BLaER1 treated with 17β-estradiol and CSF1 and Interleukin-3, amounts not matched to agents 10 nM and 100 nM (cell line): ENCODE measurements around the gene UNC119.

ENCODE experiments used
- H3K27ac ChIP-seq, 11 experiments: shearing (Covaris generic); formaldehyde crosslinking; 2 replicates each; pipeline ENCODE4 v1.8.1; 2022
- H3K27me3 ChIP-seq, 11 experiments: shearing (Covaris generic); formaldehyde crosslinking; 2 replicates each; pipeline ENCODE4 v1.8.1; 2022
- H3K36me3 ChIP-seq, 11 experiments: shearing (Covaris generic); formaldehyde crosslinking; 2 replicates each; pipeline ENCODE4 v1.8.1; 2022
- H3K4me1 ChIP-seq, 10 experiments: shearing (Covaris generic); formaldehyde crosslinking; 2 replicates each; pipeline ENCODE4 v1.8.1; 2022
- H3K4me2 ChIP-seq, 11 experiments: shearing (Covaris generic); formaldehyde crosslinking; 2 replicates each; pipeline ENCODE4 v1.8.1; 2022
- H3K4me3 ChIP-seq, 10 experiments: shearing (Covaris generic); formaldehyde crosslinking; 2 replicates each; pipeline ENCODE4 v1.8.1; 2022
- H3K9ac ChIP-seq, 11 experiments: shearing (Covaris generic); formaldehyde crosslinking; 2 replicates each; pipeline ENCODE4 v1.8.1; 2022
- H3K9me3 ChIP-seq, 11 experiments: shearing (Covaris generic); formaldehyde crosslinking; replicated peaks in 1 of 11; 2 replicates each; pipeline ENCODE4 v1.8.1; 2022
- H4K20me1 ChIP-seq, 11 experiments: shearing (Covaris generic); formaldehyde crosslinking; 2 replicates each; pipeline ENCODE4 v1.8.1; 2022
- Cebpa-rat ChIP-seq, 11 experiments: shearing (Covaris generic); IDR thresholded peaks; 2 replicates each; pipeline ENCODE4 v1.8.1; 2022

Gene UNC119

GRCh38 chr17:28506763-28507487 is 45.5 kb downstream of the UNC119 start:
- Histone ChIP-seq H3K4me3 (no peak overlapping the region), H3K27me3 (peaks cover 0 to 18% (median 8%) of the 10 kb centered on the region in 11 experiments; a peak in 13 of 22 replicates), H4K20me1 (no peaks in the 10 kb centered on the region), H3K4me1 (peaks cover 9 to 46% (median 21%) of the 10 kb centered on the region in 10 experiments), H3K9me3 (no peaks in the 10 kb centered on the region), H3K27ac (no peak overlapping the region), H3K36me3 (no peaks in the 10 kb centered on the region), H3K4me2 (peak overlapping the region in 2 of 11 experiments; percentile 13 to 21; a peak in 3 of 22 replicates), H3K9ac (no peak overlapping the region)
- no peak for TF ChIP-seq Cebpa-rat (IDR thresholded peaks at IDR 0.05)

GRCh38 chr17:28505986-28506665 is 46.3 kb downstream of the UNC119 start, which contains the start of gene FOXN1:
Gene FOXN1, plus strand, starts transcription at chr17:28506348. Its CDS starts 17,622 bp downstream, at chr17:28523970.
- peaks cover 0 to 18% (median 8%) of the 10 kb centered on the region in 11 experiments; a peak in 13 of 22 replicates for H3K27me3 ChIP-seq
- H3K4me3 ChIP-seq: no peak within 1 kb of the TSS
- TF ChIP-seq Cebpa-rat (IDR thresholded peaks at IDR 0.05): no peak
- H3K4me2 ChIP-seq: peak within 1 kb of the TSS in 2 of 11 experiments; percentile 13 to 21; a peak in 2 of 22 replicates
- H3K27ac ChIP-seq: no peak within 1 kb of the TSS
- H3K36me3 ChIP-seq: no peaks in the 10 kb centered on the region
- H3K9ac ChIP-seq: no peak within 1 kb of the TSS
- no peaks in the 10 kb centered on the region; a peak in 1 of 22 replicates for H4K20me1 ChIP-seq
- peaks cover 17 to 52% (median 29%) of the 10 kb centered on the region in 10 experiments for H3K4me1 ChIP-seq
- H3K9me3 ChIP-seq: no peaks in the 10 kb centered on the region

GRCh38 chr17:28503420-28503819 is 49.0 kb downstream of the UNC119 start:
- no peak overlapping the region for H3K27ac ChIP-seq
- no peak for TF ChIP-seq Cebpa-rat (IDR thresholded peaks at IDR 0.05)

GRCh38 chr17:28501421-28502284 is 50.8 kb downstream of the UNC119 start:
- Histone ChIP-seq H3K4me1 (peaks cover 21 to 57% (median 51%) of the 10 kb centered on the region in 10 experiments), H3K9ac (peak overlapping the region in 7 of 11 experiments; percentile 3 to 55 (median 35); a peak in 8 of 22 replicates), H3K27ac (peak overlapping the region in 8 of 11 experiments; percentile 45 to 75 (median 60); a peak in 15 of 22 replicates)

More at GRCh38 chr17:28503420-28503819, 49.0 kb downstream of the UNC119 start:
- peaks cover 0 to 17% (median 8%) of the 10 kb centered on the region in 11 experiments; a peak in 13 of 22 replicates for H3K27me3 ChIP-seq
- H4K20me1 ChIP-seq: no peaks in the 10 kb centered on the region; a peak in 1 of 22 replicates
- H3K9me3 ChIP-seq: no peaks in the 10 kb centered on the region
- no peaks in the 10 kb centered on the region for H3K36me3 ChIP-seq
- H3K4me1 ChIP-seq: peaks cover 33 to 45% (median 41%) of the 10 kb centered on the region in 10 experiments
- H3K4me3 ChIP-seq: no peak overlapping the region
- H3K9ac ChIP-seq: no peak overlapping the region
- no peak overlapping the region for H3K4me2 ChIP-seq

GRCh38 chr17:28500712-28501379 is 51.6 kb downstream of the UNC119 start:
- Histone ChIP-seq H3K9ac (peak overlapping the region in 6 of 11 experiments; percentile 33 to 55 (median 36); a peak in 8 of 22 replicates), H4K20me1 (no peaks in the 10 kb centered on the region; a peak in 1 of 22 replicates), H3K27me3 (no peaks in the 10 kb centered on the region), H3K9me3 (no peaks in the 10 kb centered on the region), H3K27ac (peak overlapping the region in 8 of 11 experiments; percentile 45 to 75 (median 60); a peak in 15 of 22 replicates), H3K4me3 (no peak overlapping the region; a peak in 1 of 20 replicates), H3K4me1 (peaks cover 21 to 62% (median 56%) of the 10 kb centered on the region in 10 experiments), H3K4me2 (peak overlapping the region; percentile 59 to 95 (median 75)), H3K36me3 (no peaks in the 10 kb centered on the region)
- no peak for TF ChIP-seq Cebpa-rat (IDR thresholded peaks at IDR 0.05)

More at GRCh38 chr17:28501421-28502284, 50.8 kb downstream of the UNC119 start:
- TF ChIP-seq Cebpa-rat (IDR thresholded peaks at IDR 0.05): no peak
- Histone ChIP-seq H3K9me3 (no peaks in the 10 kb centered on the region), H3K27me3 (peaks cover 0 to under 1% (median 0%) of the 10 kb centered on the region in 11 experiments; a peak in 2 of 22 replicates), H3K36me3 (no peaks in the 10 kb centered on the region), H3K4me2 (peak overlapping the region; percentile 59 to 95 (median 75)), H3K4me3 (no peak overlapping the region), H4K20me1 (no peaks in the 10 kb centered on the region; a peak in 1 of 22 replicates)

- Histone ChIP-seq H3K27me3 (no peaks in the 10 kb centered on the region), H3K27ac (peak overlapping the region in 4 of 11 experiments; percentile 16 to 61 (median 42); a peak in 2 of 22 replicates), H3K4me1 (peaks cover 21 to 71% (median 62%) of the 10 kb centered on the region in 10 experiments), H3K4me2 (peak overlapping the region; percentile 59 to 95 (median 75)), H3K9ac (peak overlapping the region in 1 of 11 experiments; percentile 42; a peak in 1 of 22 replicates), H3K9me3 (no peaks in the 10 kb centered on the region), H3K4me3 (no peak overlapping the region), H3K36me3 (no peaks in the 10 kb centered on the region), H4K20me1 (no peaks in the 10 kb centered on the region; a peak in 1 of 22 replicates)
- no peak for TF ChIP-seq Cebpa-rat (IDR thresholded peaks at IDR 0.05)
These were observed 52.6 kb downstream of the UNC119 start for GRCh38 chr17:28499684-28500357.

- no peak overlapping the region; a peak in 1 of 22 replicates for H3K27ac ChIP-seq
- peaks cover 21 to 75% (median 67%) of the 10 kb centered on the region in 10 experiments for H3K4me1 ChIP-seq
- H3K27me3 ChIP-seq: no peaks in the 10 kb centered on the region
- H3K9me3 ChIP-seq: no peaks in the 10 kb centered on the region
- TF ChIP-seq Cebpa-rat (IDR thresholded peaks at IDR 0.05): no peak
- no peaks in the 10 kb centered on the region for H3K36me3 ChIP-seq
- H3K9ac ChIP-seq: 0 out of 22 replicates have a peak overlapping the region, but pooled peaks of 1 of the 11 experiments have one; percentile 28
- H3K4me3 ChIP-seq: no peak overlapping the region
- peak overlapping the region in 8 of 11 experiments; percentile 71 to 95 (median 78); a peak in 13 of 22 replicates for H3K4me2 ChIP-seq
- H4K20me1 ChIP-seq: no peaks in the 10 kb centered on the region; a peak in 1 of 22 replicates
These were observed 53.1 kb downstream of the UNC119 start for GRCh38 chr17:28499364-28499664.
